K562 (cell line): ENCODE results near the gene CYB5RL. TPM values are rescaled to one million over a fixed set of nuclear protein-coding genes. Genes with fewer than 3 reads are reported as not detected.
"Not testable (repeated sequence)": the region's sequence is repeated elsewhere in the genome, so short reads cannot be mapped to it uniquely, and the experiment has no call there.

Experiments
- ATAC-seq: fragments of 200-7000 bp; cut with Tn5 transposase; 3 replicates; pipeline ENCODE4 v1.9.1; 2020; ENCODE audit warnings: moderate library complexity
- BruUV-seq: library from RNA; stranded (reverse); fragments of 400-500 nt; replicated peaks from 2 replicates; lab custom pipeline; 2021; lab: Mats Ljungman, UMichigan
- CTCF ChIA-PET: fragments of 300-600 bp; formaldehyde crosslinking; extraction: SDS; loops from one replicate; lab custom pipeline; 2021; ENCODE audit warnings: low intra/inter-chr PET ratio; lab: Yijun Ruan, JAX
- POLR2A ChIA-PET: fragments of 300-600, 350-650 bp; sonication (Branson Sonifier 250); formaldehyde crosslinking; extraction: SDS; loops from one replicate; lab custom pipeline; 2021; ENCODE audit warnings: antibody characterized with exemption, inconsistent platforms; lab: Yijun Ruan, JAX
- DNase-seq, 4 experiments: peaks; one replicate each; pipeline versions ENCODE4 v3.0.0 to v3.0.0-alpha.2; 2011 to 2018; ENCODE audit warnings: low spot score in 3 of 4, mixed read lengths in 3 of 4; ENCODE audit errors: extremely low read depth in 1 of 4
- FAIRE-seq: peaks from 2 replicates; lab custom pipeline; 2011; peaks lifted over from hg19 to GRCh38; lab: Jason Lieb, UNC
- H2AFZ ChIP-seq: 2 replicates; pipeline ENCODE4 v1.6.0; 2011; ENCODE audit warnings: low read depth, low read length, control low read depth, inconsistent platforms
- H3K27ac ChIP-seq: fragments of 200-600 bp; 3 replicates; pipeline ENCODE4 v1.8.0; 2011; ENCODE audit warnings: low read depth, mild to moderate bottlenecking, control low read depth, inconsistent platforms, low read length, moderate library complexity, mixed read lengths; ENCODE audit errors: extremely low read depth
- H3K27me3 ChIP-seq, 2 experiments: fragments of 300-600 bp in 1 of 2; 2 replicates in 1 of 2; 3 replicates in 1 of 2; pipeline versions ENCODE4 v1.6.0 to v1.8.0; 2011; ENCODE audit warnings: inconsistent platforms in 2 of 2, low read length in 2 of 2, mild to moderate bottlenecking in 1 of 2, mixed read lengths in 1 of 2, moderate library complexity in 1 of 2; ENCODE audit not compliant: control insufficient read depth in 2 of 2, insufficient read depth in 2 of 2
- H3K36me3 ChIP-seq: fragments of 300-600 bp; 3 replicates; pipeline ENCODE4 v1.8.0; 2011; ENCODE audit warnings: mild to moderate bottlenecking, low read length, inconsistent platforms; ENCODE audit not compliant: control insufficient read depth, insufficient read depth
- H3K4me1 ChIP-seq, 2 experiments: fragments of 200-600 bp in 1 of 2; replicated peaks in 1 of 2; 2 replicates in 1 of 2; 3 replicates in 1 of 2; pipeline versions ENCODE4 v1.5.1 to v1.8.0; 2011; ENCODE audit warnings: inconsistent platforms in 2 of 2, low read length in 2 of 2, mild to moderate bottlenecking in 1 of 2, mixed read lengths in 1 of 2, moderate library complexity in 1 of 2; ENCODE audit not compliant: control insufficient read depth in 2 of 2, insufficient read depth in 2 of 2
- H3K4me2 ChIP-seq: 2 replicates; pipeline ENCODE4 v1.6.1; 2011; ENCODE audit warnings: low read length, control low read depth, inconsistent platforms, mixed read lengths; ENCODE audit not compliant: insufficient read depth
- H3K4me3 ChIP-seq: fragments of 200-600 bp; sonication (generic), shearing (Covaris generic); 2 replicates; pipeline ENCODE4 v1.5.1; 2016; ENCODE audit warnings: control low read depth, inconsistent platforms
- H3K79me2 ChIP-seq: fragments of 200-600 bp; 3 replicates; pipeline ENCODE4 v1.8.0; 2011; ENCODE audit warnings: low read length, inconsistent platforms; ENCODE audit not compliant: control insufficient read depth, insufficient read depth
- H3K9ac ChIP-seq, 2 experiments: 2 replicates each; pipeline versions ENCODE4 v1.6.0 to v1.6.1; 2011; ENCODE audit warnings: low read depth in 2 of 2, low read length in 2 of 2, control low read depth in 1 of 2, inconsistent platforms in 1 of 2, mild to moderate bottlenecking in 1 of 2, mixed read lengths in 1 of 2; ENCODE audit not compliant: insufficient read depth in 1 of 2
- H3K9me1 ChIP-seq: one replicate; pipeline ENCODE4 v1.6.0; 2011; ENCODE audit warnings: inconsistent platforms, mild to moderate bottlenecking, low read length, moderate library complexity; ENCODE audit not compliant: control insufficient read depth, insufficient read depth
- H3K9me3 ChIP-seq: replicated peaks from 2 replicates; pipeline ENCODE4 v1.5.1; 2011; ENCODE audit warnings: low read depth, low read length, inconsistent platforms; ENCODE audit not compliant: control insufficient read depth, insufficient read depth
- H4K20me1 ChIP-seq: replicated peaks from 2 replicates; pipeline ENCODE4 v1.6.1; 2011; ENCODE audit warnings: low read length, inconsistent platforms, mixed read lengths; ENCODE audit not compliant: control insufficient read depth, insufficient read depth
- HDAC6 ChIP-seq: IDR thresholded peaks from 2 replicates; pipeline ENCODE4 v1.6.1; 2012; ENCODE audit warnings: low read depth, mild to moderate bottlenecking, control low read depth, inconsistent platforms, low read length, moderate library complexity
- NCOR1 ChIP-seq: fragments of 450-650 bp; IDR thresholded peaks from 2 replicates; pipeline ENCODE4 v1.6.1; 2016; ENCODE audit warnings: mild to moderate bottlenecking, moderate library complexity
- NFIC ChIP-seq: fragments of 450-650 bp; IDR thresholded peaks from 2 replicates; pipeline ENCODE4 v1.6.1; 2017; ENCODE audit warnings: mild to moderate bottlenecking, inconsistent platforms
- NKRF ChIP-seq: fragments of 450-650 bp; IDR thresholded peaks from 2 replicates; pipeline ENCODE4 v1.6.1; 2016; ENCODE audit warnings: borderline replicate concordance
- PML ChIP-seq: IDR thresholded peaks from 2 replicates; pipeline ENCODE4 v1.6.1; 2012; ENCODE audit warnings: low read length, inconsistent platforms
- SMARCA4 ChIP-seq: fragments of 450-650 bp; IDR thresholded peaks from 2 replicates; pipeline ENCODE4 v1.6.1; 2016
- SMC3 ChIP-seq: conservative IDR thresholded peaks from 2 replicates; pipeline ENCODE4 v1.6.1; 2011; ENCODE audit warnings: low read depth, low read length, improper control_type of control experiment; ENCODE audit not compliant: insufficient read depth
- STAG1 ChIP-seq: sonication (generic); formaldehyde crosslinking; IDR thresholded peaks from 2 replicates; pipeline ENCODE4 v1.5.0; 2020; ENCODE audit warnings: missing genetic modification reagents, borderline replicate concordance
- ZNF395 ChIP-seq: fragments of 200-800 bp; sonication (Bioruptor generic); IDR thresholded peaks from 2 replicates; pipeline ENCODE4 v1.6.1; 2017; ENCODE audit warnings: missing genetic modification characterization, missing compliant biosample characterization
- ZNF639 ChIP-seq, 2 experiments: fragments of 200-800 bp in 1 of 2; sonication (Bioruptor generic) in 1 of 2; sonication (generic) in 1 of 2; formaldehyde crosslinking in 1 of 2; IDR thresholded peaks in 1 of 2; conservative IDR thresholded peaks in 1 of 2; 2 replicates each; pipeline versions ENCODE4 v1.5.0 to v1.6.1; 2016 to 2020; ENCODE audit warnings: missing compliant biosample characterization in 1 of 2, missing genetic modification characterization in 1 of 2, missing genetic modification reagents in 1 of 2
- WGBS: fragments of 100-300 bp; shearing (Covaris generic); methylation state at CpG from one replicate; pipeline ENCODE4 v1.1.6; 2016; ENCODE audit warnings: low coverage, mixed read lengths; ENCODE audit not compliant: insufficient coverage; ENCODE audit errors: missing lambda C conversion rate; 5-methylcytosine and 5-hydroxymethylcytosine counted together
- in situ Hi-C: fragments of 300-500 bp; cut with MboI; formaldehyde crosslinking; loops from 4 replicates; pipeline ENCODE4 v1.15.0; 2018; ENCODE audit warnings: inconsistent platforms, mixed read lengths
- intact Hi-C: fragments of 100-400 bp; cut with micrococcal nuclease; formaldehyde crosslinking; loops from 2 replicates; pipeline ENCODE4 v1.14.2; 2022
- polyA plus RNA-seq, 8 experiments: library from polyadenylated mRNA; depleted of rRNA in 4 of 8; stranded (reverse) in 5 of 8; unstranded in 3 of 8; fragments of >200 nt; fragmentation: Nextera tagmentation in 2 of 8; fragmentation: Illumina TruSeq in 1 of 8; extraction: Ambion mirVana in 2 of 8; extraction: Trizol in 1 of 8; gene quantifications; 2 replicates each; pipeline versions ENCODE4 v1.2.1 to v1.2.3, GENCODE V29; 2011 to 2014; ENCODE audit warnings: inconsistent platforms in 1 of 8, missing spikeins in 1 of 8
- total RNA-seq, 7 experiments: library from RNA; depleted of rRNA in 6 of 7; stranded (reverse); fragments of >200 nt in 6 of 7; fragmentation: Illumina TruSeq in 2 of 7; extraction: Trizol in 2 of 7; gene quantifications; 2 replicates each; pipeline versions ENCODE4 v1.2.1 to v1.2.3, GENCODE V29; 2011 to 2021; ENCODE audit warnings: low replicate concordance in 1 of 7

CYB5RL gene
- total and polyA plus RNA-seq, 9 of the 15 experiments (the other 6 are each of a cell fraction or from before 2014, with no cell fraction given), result 7.9 to 18.0 (median 11.2) TPM

- TF ChIP-seq ZNF639 (CRISPR knock-in tag; conservative IDR thresholded peaks at IDR 0.05 in 1 of 2, IDR thresholded peaks at IDR 0.05 in 1 of 2) (no peak; a peak in 1 of 4 replicates), STAG1 (no peak), SMC3 (no peak), SMARCA4 (peak; percentile 83), PML (peak; percentile 27; the same call in 1 of the 2 replicates), NFIC (peak; percentile 43; the same call in 1 of the 2 replicates), NKRF (0 out of 2 replicates have a peak, but pooled peaks have one; percentile 26), HDAC6 (no peak), ZNF395 (CRISPR knock-in tag) (peak; percentile 64; the same call in 1 of the 2 replicates), NCOR1 (peak; percentile 66; the same call in 1 of the 2 replicates)
Measured at GRCh38 chr1:54212872-54213271, 13.0 kb upstream of the CYB5RL start (continued).

- H3K9me1 ChIP-seq, H3K27me3 ChIP-seq, in situ Hi-C loops, DNase-seq, intact Hi-C loops, H3K9ac ChIP-seq, H3K9me3 ChIP-seq, BruUV-seq, CTCF ChIA-PET, FAIRE-seq, POLR2A ChIA-PET, H3K27ac ChIP-seq, H3K4me3 ChIP-seq, H4K20me1 ChIP-seq, H3K4me2 ChIP-seq, ATAC-seq, H2AFZ ChIP-seq: not testable (repeated sequence)
- Histone ChIP-seq H3K36me3 (peaks cover 89% of the 10 kb centered on the region), H3K4me1 (peaks cover 8 to 13% of the 10 kb centered on the region in 2 experiments; a peak in 3 of 5 replicates), H3K79me2 (peaks cover 24% of the 10 kb centered on the region)
- 79% methylated on average over 3 of the region's 4 CpGs for WGBS
Measured at GRCh38 chr1:54207896-54208295, 8.1 kb upstream of the CYB5RL start.
